ENCODE measurements around the gene CRADD. TPM values are rescaled to one million over a fixed set of nuclear protein-coding genes. Genes with fewer than 3 reads are reported as not detected.

Gene CRADD
- total RNA-seq, 4 donors from 2014 or later, result 29.3 to 61.7 (median 46.5) TPM

DNA sequence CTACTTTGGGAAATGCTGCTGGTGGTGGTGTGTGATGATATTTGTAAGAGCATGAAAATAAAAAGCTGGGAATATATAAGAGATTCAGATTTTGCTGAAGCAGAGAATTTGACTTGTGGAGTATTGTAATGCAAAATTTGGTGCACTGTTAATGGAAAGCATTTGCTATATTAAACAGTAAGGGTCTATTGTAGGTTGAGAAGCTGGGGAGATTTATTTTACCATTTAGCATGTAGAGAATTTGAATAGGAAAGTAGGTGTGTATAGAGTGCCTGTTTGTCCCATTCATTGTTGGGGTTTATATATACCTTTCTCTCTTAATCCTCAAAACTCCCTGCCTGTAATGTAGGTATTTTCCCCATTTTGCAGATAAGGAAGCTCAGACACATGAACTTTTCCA is 48.4 kb downstream of the CRADD start:
- DNase-seq (ENCODE audit: low spot score in 2 of 2), result no peak
- H3K36me3 ChIP-seq, result no peaks in the 10 kb centered on the region
- no peak overlapping the region for H3K4me3 ChIP-seq
- TF ChIP-seq, protein P1, sequence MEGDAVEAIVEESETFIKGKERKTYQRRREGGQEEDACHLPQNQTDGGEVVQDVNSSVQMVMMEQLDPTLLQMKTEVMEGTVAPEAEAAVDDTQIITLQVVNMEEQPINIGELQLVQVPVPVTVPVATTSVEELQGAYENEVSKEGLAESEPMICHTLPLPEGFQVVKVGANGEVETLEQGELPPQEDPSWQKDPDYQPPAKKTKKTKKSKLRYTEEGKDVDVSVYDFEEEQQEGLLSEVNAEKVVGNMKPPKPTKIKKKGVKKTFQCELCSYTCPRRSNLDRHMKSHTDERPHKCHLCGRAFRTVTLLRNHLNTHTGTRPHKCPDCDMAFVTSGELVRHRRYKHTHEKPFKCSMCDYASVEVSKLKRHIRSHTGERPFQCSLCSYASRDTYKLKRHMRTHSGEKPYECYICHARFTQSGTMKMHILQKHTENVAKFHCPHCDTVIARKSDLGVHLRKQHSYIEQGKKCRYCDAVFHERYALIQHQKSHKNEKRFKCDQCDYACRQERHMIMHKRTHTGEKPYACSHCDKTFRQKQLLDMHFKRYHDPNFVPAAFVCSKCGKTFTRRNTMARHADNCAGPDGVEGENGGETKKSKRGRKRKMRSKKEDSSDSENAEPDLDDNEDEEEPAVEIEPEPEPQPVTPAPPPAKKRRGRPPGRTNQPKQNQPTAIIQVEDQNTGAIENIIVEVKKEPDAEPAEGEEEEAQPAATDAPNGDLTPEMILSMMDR (IDR thresholded peaks at IDR 0.05), result no peak
- TF ChIP-seq POLR2A (IDR thresholded peaks at IDR 0.05), result no peak
- TF ChIP-seq POLR2AphosphoS5 (IDR thresholded peaks at IDR 0.05), result no peak
- TF ChIP-seq EP300 (IDR thresholded peaks at IDR 0.05), result no peak
- H3K9me3 ChIP-seq, result no peaks in the 10 kb centered on the region
- H3K27me3 ChIP-seq, result no peaks in the 10 kb centered on the region
- no peak overlapping the region for H3K27ac ChIP-seq
- H3K4me1 ChIP-seq, result peaks cover 12% of the 10 kb centered on the region

DNA sequence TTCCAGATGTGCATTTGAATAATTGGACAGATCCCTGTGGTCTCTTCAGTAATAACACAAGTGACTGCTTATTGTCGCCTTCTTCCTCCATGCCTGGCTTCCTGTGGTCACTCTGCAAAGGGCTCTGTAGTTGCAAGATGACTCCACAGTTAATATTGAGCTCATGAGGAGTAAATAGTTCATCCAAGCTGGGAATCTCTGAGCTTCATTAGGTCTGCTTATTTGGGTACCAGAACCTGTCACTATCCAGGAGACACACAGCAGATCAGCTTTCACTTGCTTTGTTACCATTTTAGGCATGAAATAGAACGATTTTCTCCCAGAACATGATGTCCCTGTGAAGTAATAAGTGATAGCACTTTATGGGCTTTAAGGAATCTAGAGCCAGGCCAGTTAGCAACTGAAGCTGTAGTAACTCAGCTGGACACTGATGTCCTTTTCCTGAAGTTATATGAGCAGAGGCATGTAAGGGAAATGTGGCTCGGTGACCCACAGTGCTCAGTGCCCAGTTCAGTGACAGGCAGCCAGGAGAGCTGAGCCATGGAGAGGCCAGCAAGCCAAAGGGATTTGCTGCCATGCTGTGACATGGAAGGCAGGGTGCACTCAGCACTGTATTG is 50.1 kb downstream of the CRADD start:
- Histone ChIP-seq H3K4me3 (no peak overlapping the region), H3K27me3 (no peaks in the 10 kb centered on the region), H3K4me1 (peaks cover 12% of the 10 kb centered on the region), H3K9me3 (no peaks in the 10 kb centered on the region), H3K36me3 (no peaks in the 10 kb centered on the region), H3K27ac (no peak overlapping the region)
- TF ChIP-seq, protein P1 (IDR thresholded peaks at IDR 0.05), result no peak
- TF ChIP-seq EP300 (IDR thresholded peaks at IDR 0.05) (no peak), POLR2A (IDR thresholded peaks at IDR 0.05) (no peak), POLR2AphosphoS5 (IDR thresholded peaks at IDR 0.05) (no peak)
- WGBS, result 77% methylated on average over 3 of the region's 3 CpGs
- no peak for DNase-seq (ENCODE audit: low spot score in 2 of 2)

DNA sequence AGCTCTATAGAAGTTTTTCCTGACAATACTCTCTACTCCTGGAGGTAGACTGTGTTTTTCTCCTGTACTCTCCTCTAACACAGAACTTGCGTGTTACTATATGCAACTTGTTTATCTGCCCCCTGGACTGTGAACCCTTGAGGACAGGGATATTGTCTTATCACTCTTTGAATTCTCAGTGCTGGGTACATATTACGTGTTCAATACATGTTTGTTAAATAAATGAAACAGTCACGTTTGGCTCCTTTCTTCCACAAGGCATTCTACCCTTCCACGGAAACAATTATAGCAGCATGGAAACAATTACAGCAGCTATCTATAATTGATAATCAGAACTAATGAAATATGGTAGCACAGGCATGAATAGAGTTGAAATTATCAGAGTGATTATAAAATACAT is 50.7 kb downstream of the CRADD start:
- TF ChIP-seq POLR2AphosphoS5 (IDR thresholded peaks at IDR 0.05) (no peak), EP300 (IDR thresholded peaks at IDR 0.05) (no peak), POLR2A (IDR thresholded peaks at IDR 0.05) (no peak)
- TF ChIP-seq, protein P1 (IDR thresholded peaks at IDR 0.05), result no peak
- no peak for DNase-seq (ENCODE audit: low spot score in 2 of 2)
- no peak overlapping the region for H3K27ac ChIP-seq
- H3K36me3 ChIP-seq, result no peaks in the 10 kb centered on the region
- WGBS, result 90% methylated on average over 4 of the region's 4 CpGs
- H3K9me3 ChIP-seq, result no peaks in the 10 kb centered on the region
- H3K4me1 ChIP-seq, result peaks cover 12% of the 10 kb centered on the region
- no peak overlapping the region for H3K4me3 ChIP-seq
- H3K27me3 ChIP-seq, result no peaks in the 10 kb centered on the region

DNA sequence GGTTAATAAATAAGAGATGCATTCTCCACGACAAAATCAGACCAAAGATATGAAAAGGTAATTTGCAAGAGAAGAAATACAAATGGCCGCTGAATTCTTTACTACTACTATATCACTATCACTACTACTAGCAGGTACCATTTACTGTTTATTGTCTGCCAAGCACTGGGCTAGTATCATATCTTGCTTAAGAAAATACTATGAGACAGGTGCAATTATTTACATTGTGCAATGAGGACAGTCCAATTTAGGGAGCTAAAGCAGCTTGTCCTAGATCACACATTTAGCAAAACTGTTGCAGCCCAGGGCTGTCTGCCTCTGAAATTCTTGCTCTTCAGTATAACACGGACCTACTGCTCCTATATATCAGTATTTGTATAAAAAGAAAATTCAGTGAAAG is 52.8 kb downstream of the CRADD start:
- TF ChIP-seq POLR2AphosphoS5 (IDR thresholded peaks at IDR 0.05) (no peak), EP300 (IDR thresholded peaks at IDR 0.05) (no peak), POLR2A (IDR thresholded peaks at IDR 0.05) (no peak)
- H3K4me3 ChIP-seq, result no peak overlapping the region
- no peaks in the 10 kb centered on the region for H3K9me3 ChIP-seq
- H3K4me1 ChIP-seq, result peaks cover 12% of the 10 kb centered on the region
- DNase-seq (ENCODE audit: low spot score in 2 of 2), result no peak
- no peaks in the 10 kb centered on the region for H3K36me3 ChIP-seq
- WGBS, result 95% methylated on average over 3 of the region's 3 CpGs
- no peaks in the 10 kb centered on the region for H3K27me3 ChIP-seq
- H3K27ac ChIP-seq, result no peak overlapping the region

DNA sequence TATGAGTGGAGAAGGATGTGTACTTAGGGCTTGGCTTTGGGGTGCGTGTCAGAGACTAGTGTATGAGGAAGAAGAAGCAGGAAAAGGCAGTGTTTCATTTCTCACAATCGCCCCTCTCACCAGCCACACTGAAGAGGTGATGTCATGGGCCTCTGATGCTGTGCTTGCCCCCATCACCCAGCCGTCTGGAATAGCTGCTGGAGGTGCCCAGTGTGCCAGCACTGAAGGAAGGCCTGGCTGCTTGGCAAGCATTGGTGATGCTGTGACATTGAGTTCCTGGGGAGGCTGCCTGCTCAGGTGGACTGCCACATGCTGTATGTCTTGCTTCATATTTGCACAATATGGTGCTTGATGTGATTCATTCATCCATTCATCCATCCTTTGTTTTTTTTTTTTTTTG is 56.2 kb downstream of the CRADD start:
- Histone ChIP-seq H3K27me3 (no peaks in the 10 kb centered on the region), H3K4me3 (no peak overlapping the region), H3K4me1 (peaks cover 11% of the 10 kb centered on the region), H3K27ac (no peak overlapping the region), H3K9me3 (no peaks in the 10 kb centered on the region), H3K36me3 (no peaks in the 10 kb centered on the region)
- DNase-seq (ENCODE audit: low spot score in 2 of 2), result no peak
- 81% methylated on average over 3 of the region's 3 CpGs for WGBS
- TF ChIP-seq EP300 (IDR thresholded peaks at IDR 0.05) (no peak), POLR2AphosphoS5 (IDR thresholded peaks at IDR 0.05) (no peak), POLR2A (IDR thresholded peaks at IDR 0.05) (no peak)
- TF ChIP-seq, protein P1 (IDR thresholded peaks at IDR 0.05), result no peak

DNA sequence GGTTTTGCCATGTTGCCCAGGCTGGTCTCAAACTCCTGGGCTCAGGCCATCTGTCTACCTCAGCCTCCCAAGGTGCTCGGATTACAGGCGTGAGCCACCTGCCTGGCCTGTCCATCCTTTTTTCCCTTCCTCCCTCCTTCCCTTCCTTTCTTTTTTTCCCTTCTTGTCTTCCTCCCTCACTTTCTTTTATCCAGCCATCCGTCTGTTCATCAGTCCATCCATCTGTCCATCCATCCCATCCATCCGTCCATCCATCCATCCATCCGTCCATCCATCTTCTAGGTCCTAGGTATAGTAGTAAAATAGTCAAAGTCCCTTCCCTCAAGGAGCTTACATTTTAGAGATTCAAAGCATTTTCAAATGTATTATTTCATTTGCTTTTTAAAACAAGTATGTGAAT is 56.8 kb downstream of the CRADD start:
- Histone ChIP-seq H3K4me3 (no peak overlapping the region), H3K9me3 (no peaks in the 10 kb centered on the region), H3K36me3 (no peaks in the 10 kb centered on the region), H3K27me3 (no peaks in the 10 kb centered on the region), H3K27ac (no peak overlapping the region), H3K4me1 (peaks cover 15% of the 10 kb centered on the region)
- no peak for DNase-seq (ENCODE audit: low spot score in 2 of 2)
- TF ChIP-seq EP300 (IDR thresholded peaks at IDR 0.05) (no peak), POLR2A (IDR thresholded peaks at IDR 0.05) (no peak), POLR2AphosphoS5 (IDR thresholded peaks at IDR 0.05) (no peak)
- TF ChIP-seq, protein P1 (IDR thresholded peaks at IDR 0.05), result no peak
- WGBS, result 99% methylated on average over 5 of the region's 5 CpGs

Data from suprapubic skin (tissue), 4 donors.